ENCODE measurements around the gene TENT4B. TPM values are rescaled to one million over a fixed set of nuclear protein-coding genes. Genes with fewer than 3 reads are reported as not detected.

The TENT4B gene
- polyA plus RNA-seq, 4 donors = 15.7 to 18.0 (median 16.6) TPM

- DNase-seq (ENCODE audit: low read depth in 4 of 4, low spot score in 2 of 4) = no peak
These were observed 99.0 kb downstream of the TENT4B start for GRCh38 chr16:50252082-50252611.

- DNase-seq (ENCODE audit: low read depth in 4 of 4, low spot score in 2 of 4) = no peak
These were observed 99.9 kb downstream of the TENT4B start for GRCh38 chr16:50252874-50253513.

- no peak for DNase-seq (ENCODE audit: low read depth in 4 of 4, low spot score in 2 of 4)
These were observed 100.4 kb downstream of the TENT4B start for GRCh38 chr16:50253514-50253910.

GRCh38 chr16:50254072-50254471, 101.0 kb downstream of the TENT4B start:
- no peak for DNase-seq (ENCODE audit: low read depth in 4 of 4, low spot score in 2 of 4)

- DNase-seq (ENCODE audit: low read depth in 4 of 4, low spot score in 2 of 4) = no peak
These were observed 102.4 kb downstream of the TENT4B start for GRCh38 chr16:50255538-50255937.

GRCh38 chr16:50256604-50257003, 103.5 kb downstream of the TENT4B start:
- DNase-seq (ENCODE audit: low read depth in 4 of 4, low spot score in 2 of 4) = no peak

GRCh38 chr16:50257876-50258275, 104.8 kb downstream of the TENT4B start:
- DNase-seq (ENCODE audit: low read depth in 4 of 4, low spot score in 2 of 4) = no peak

- DNase-seq (ENCODE audit: low read depth in 4 of 4, low spot score in 2 of 4) = no peak
These were observed 106.5 kb downstream of the TENT4B start for GRCh38 chr16:50259334-50260205.

- DNase-seq (ENCODE audit: low read depth in 4 of 4, low spot score in 2 of 4) = no peak
These were observed 107.4 kb downstream of the TENT4B start for GRCh38 chr16:50260206-50261159.

- no peak for DNase-seq (ENCODE audit: low read depth in 4 of 4, low spot score in 2 of 4)
These were observed 108.1 kb downstream of the TENT4B start for GRCh38 chr16:50261160-50261706.

GRCh38 chr16:50261707-50262235, 108.7 kb downstream of the TENT4B start:
- no peak for DNase-seq (ENCODE audit: low read depth in 4 of 4, low spot score in 2 of 4)

GRCh38 chr16:50263060-50263909, 110.2 kb downstream of the TENT4B start:
- no peak for DNase-seq (ENCODE audit: low read depth in 4 of 4, low spot score in 2 of 4)

GRCh38 chr16:50263940-50264929, 111.1 kb downstream of the TENT4B start:
- no peak for DNase-seq (ENCODE audit: low read depth in 4 of 4, low spot score in 2 of 4)

GRCh38 chr16:50265260-50265659, 112.2 kb downstream of the TENT4B start:
- DNase-seq (ENCODE audit: low read depth in 4 of 4, low spot score in 2 of 4) = no peak

GRCh38 chr16:50265716-50266336, 112.7 kb downstream of the TENT4B start:
- DNase-seq (ENCODE audit: low read depth in 4 of 4, low spot score in 2 of 4) = no peak

- DNase-seq (ENCODE audit: low read depth in 4 of 4, low spot score in 2 of 4) = peak in 1 of 4 donors; percentile 55
These were observed 113.4 kb downstream of the TENT4B start, which contains the start of gene ADCY7 for GRCh38 chr16:50266337-50267091. TSS of gene ADCY7 (plus strand) at chr16:50266551. CDS start at chr16:50288180, 21,629 bp downstream.

All from left renal cortex interstitium (tissue), 4 donors.